Fibroblast of gingiva (primary cell): ENCODE results near the gene BCOR.

Experiments
- DNase-seq: peaks from one replicate; pipeline ENCODE4 v3.0.0-alpha.2; 2011; ENCODE audit warnings: low read depth

Gene BCOR

DNA sequence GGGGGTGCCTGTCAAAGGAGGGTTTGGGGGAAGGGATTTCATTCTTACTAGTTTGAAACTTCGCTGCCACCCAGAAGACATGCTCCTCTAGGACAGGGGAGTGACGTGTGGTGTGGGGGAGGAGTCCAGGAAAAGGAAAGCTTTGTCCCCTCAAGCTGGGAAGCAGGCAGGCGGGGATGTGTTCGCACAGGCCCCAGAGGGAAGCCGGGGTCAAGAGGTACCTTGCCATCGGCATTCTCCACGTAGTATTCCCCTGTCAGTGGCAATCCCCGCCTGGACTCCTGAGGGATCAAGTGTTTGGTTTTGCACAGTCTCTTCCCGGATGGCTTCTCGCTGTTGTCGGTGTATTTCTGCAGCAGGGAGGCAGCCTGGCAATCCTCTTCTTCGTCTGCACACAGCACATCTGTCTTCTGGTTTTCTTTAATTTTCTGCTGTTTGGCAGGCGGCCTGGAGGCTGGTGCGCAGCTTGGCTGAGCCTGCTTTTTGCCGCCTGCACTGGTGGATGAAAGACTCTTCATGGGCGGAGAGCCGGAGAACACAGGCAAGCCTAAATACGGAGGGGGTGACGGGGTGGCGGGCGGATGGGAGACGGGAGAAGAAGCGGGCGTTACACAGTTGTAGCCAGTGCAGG, 35.1 kb downstream of the BCOR start:
- no peak for DNase-seq

DNA sequence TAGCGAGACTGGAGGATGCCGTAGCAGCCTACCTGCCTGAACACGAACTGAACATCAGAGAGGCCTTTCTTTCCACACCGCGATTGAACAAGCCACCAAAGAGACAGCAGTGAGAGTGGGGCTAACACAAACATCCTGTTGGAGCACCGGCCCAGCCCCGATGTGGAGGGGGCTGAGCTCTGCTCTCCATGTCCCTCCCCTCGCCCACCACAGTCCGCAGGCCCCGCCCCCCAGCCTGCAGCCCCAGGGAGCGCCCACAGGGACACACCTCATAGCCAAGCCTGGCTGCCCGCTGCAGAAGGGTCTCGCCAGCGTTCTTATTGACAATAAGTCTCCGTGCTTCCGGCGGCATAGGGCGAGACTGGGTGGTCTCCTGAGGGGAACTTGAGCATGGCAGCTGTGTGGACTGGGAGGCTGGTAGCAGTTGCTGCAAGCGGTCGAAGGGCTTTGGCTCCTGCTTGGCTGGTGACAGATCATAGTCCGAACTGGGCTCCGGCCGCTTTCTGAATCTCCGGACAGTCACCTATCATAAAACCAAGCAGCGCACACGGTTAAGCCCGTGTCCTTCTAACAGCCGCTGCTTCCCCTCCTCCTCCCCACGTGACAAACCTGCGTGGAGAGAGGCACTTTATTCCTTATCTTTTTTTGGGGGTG, 35.8 kb downstream of the BCOR start:
- DNase-seq: no peak

DNA sequence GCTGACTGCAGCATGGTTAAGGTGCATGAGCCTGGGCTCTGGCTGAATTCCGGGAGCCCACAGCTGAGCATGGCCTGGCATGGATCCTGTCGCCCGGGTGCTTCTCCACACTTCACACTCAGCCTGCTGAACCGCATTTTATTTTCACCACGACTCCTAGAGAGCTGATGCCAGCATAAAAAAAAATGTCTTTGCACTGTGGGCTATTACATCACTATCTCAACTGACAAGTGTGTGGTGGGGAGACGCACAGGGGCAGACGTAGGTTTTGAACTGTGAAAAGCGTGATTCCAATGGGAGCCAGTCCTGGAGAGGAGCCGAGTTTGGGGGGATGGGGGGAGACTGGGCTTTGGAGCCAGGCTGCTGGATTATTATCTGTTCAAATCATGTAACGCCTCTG, 36.8 kb downstream of the BCOR start:
- DNase-seq: no peak

DNA sequence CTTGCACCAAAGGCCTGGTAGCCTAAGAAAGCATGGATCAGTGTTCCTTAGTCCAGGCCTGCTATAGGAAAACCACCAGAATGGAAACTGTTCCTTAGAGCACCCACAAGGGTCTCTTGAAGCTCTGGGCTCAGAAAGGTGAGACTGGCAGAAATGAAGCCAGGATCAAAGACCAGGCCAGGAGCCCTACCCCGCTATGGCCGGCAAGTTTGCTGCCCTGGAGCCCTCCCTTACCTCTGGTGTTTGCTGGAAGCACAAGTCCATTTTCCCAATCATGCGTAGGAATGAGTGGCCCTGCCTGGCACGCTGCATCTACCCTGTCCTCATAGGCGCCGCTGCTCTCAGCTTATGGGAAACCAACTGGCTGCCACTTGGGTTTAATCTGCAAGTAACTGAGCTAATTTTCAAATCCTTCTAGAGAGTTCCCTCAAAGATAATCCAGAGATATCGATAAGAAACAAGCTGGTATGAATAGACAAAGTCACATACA, 37.4 kb downstream of the BCOR start:
- no peak for DNase-seq

DNA sequence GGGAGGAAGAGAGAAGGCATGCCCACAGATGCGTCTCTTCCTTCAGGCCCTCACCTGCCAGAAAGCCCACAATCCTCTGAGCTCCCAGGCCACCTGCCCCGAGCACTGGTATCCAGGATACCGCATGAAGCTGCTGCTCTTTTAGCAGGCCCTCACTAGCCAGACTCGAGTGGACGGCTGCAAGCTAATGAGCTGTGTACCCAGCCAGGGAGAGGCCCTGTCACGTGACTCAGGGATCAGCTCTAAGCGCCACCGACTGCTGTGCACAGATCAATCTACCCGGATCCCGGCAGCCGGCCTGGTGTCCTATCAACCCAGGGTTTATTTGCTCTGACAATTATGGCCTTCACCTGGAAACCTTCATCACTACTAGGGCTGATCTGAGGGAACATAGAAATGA, 39.0 kb downstream of the BCOR start:
- DNase-seq: no peak

DNA sequence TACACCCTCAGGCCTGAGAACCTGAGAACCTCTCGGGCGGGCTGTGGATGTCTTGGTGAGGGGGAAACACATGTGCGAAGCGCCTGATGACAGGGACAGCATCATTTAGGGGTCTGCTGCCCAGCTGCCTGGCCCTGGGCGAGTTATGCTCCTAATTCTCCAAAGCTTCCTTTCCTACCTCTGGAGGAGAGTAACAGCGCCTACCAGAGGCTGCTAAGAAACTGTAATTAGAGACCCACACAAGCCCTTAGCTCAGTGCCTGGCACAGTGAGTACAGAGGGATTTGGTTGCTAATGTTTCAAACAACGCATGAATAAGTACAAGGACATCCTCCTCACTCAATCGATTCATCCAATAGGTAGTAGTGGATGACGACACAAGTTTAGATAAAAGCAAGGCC, 40.4 kb downstream of the BCOR start:
- DNase-seq: no peak

DNA sequence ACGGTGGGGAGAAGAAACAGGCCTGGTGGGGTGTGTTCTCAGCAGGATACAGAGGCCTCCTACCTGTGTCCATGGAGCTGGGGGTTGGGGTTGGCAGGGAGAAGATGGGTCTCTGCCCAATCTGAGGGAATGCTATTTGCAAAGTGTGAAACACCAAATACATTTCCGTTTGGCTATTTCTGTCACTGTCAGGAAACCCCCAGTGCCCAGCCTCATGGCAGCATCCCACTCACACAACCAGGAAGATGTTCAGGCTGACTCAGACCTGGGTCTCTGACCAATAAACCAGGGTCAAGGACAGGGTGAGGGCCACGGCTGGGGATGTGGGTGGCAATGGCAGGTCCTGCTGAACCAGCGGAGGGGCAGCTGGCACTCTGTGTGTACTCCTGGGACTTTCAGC, 41.3 kb downstream of the BCOR start:
- DNase-seq: no peak

DNA sequence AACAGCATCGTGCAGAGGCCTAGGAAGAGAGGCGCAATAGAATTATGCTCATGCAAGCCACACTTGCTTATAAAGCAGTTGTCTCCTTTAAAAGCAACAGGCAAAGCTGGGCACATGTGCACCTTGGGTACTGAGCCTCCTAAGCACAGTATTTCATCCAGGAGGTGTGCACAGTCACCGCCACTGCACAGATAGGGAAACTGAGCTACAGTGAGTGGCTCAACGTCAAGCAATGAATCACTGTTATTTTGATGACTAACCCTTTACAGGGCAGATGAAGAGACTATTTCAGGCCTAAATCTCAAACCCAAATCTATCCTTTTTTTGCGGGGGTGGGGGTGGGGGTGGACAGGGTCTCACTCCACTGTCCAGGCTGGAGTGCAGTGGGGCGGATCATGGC, 42.3 kb downstream of the BCOR start:
- no peak for DNase-seq

DNA sequence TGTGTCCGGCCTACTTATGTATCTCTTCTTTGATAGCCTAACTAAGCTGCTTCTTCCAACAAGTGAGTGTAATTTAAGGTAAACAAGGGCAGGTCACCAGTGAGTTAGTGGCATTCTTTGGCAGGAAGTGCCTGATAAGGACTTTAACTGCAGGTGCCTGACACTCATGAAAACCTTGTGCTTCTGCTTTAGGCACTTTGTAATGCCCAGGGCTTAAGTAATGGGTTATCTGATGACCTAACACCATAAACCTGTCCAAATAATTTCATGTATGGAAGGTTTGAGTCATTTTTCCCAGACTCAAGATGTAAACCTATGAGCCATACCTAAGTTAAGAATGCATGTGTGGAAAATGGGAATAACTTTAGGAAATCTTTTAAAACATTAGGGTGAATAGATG, 43.0 kb downstream of the BCOR start:
- DNase-seq: no peak

DNA sequence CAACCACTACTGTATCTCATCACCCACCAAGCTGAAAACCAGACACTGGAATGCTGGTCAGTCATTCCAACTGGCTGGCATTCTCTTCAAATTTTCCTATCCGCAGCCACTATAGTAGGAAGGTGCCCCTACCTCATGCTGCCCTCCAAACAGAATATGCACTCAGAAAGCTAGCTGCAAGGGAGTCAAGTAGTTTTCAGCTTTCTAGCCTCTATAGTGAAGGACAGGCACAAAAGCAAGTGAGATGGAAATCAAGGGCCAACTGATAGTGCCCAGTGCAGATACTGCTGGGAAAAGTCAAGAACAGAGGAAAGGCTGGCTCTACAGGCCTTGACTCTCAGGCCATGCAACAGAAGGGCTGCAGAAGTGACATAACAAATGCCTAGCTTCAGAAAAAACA, 47.2 kb downstream of the BCOR start:
- no peak for DNase-seq

DNA sequence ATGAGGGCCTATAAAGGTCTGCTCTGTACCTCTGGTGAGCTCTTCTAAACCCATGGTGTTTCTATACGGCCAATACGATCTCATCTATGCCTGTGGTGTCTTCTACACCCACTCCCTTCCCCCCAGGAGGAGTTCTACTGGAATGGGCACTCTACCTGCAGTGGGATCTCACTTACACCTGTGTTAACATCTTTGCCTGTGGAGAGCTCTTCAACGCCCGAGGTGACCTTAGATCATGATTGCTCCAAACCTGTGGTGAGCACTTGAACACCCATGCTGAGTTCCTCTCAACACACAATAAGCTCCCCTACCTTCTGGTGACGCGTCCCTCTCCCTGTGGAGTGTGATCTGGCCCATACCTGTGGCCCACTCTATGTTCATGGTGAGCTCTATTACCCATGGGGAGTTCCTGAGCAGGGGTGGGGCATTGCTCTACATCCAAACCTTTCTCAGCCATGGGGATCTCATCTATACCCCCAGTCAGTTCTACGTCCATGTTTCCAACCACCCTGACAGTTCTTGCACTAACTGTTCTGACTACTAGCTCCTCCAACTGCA, 48.6 kb downstream of the BCOR start:
- DNase-seq: no peak

DNA sequence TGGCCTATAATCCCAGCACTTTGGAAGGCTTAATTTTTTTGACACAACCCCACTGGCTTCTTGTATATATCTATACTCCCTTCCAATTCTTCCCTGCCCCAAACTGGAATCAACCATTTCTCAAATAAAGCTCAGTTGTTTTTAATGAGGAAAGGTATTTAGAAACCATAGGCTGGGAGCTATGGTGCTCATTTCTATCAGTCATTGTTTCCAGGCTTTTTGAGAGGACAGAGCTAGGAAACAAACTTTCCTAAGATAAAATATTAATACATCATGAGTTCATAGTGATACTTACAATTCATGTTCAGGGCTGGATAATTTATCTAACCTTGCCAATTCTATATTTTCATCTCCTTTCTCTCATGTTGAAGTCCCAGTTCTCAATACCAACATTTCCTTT, 50.3 kb downstream of the BCOR start:
- DNase-seq: no peak

DNA sequence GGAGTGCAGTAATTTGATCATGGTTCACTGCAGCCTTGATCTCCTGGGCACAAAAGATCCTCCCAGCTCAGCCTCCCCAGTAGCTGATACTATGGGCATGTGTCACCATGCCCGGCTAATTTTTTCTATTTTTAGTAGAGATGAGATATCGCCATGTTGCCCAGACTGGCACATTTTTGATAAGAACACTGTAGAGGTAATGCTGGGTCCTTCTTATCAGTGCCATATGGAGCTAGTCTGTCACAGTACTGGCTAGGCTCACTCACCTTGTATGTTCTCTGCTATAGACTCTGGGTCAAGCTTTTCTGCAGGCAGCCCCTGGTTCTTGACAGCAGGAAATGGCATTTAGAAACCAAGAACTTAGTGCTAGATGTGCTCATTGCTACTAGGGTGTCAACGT, 53.9 kb downstream of the BCOR start:
- no peak for DNase-seq

DNA sequence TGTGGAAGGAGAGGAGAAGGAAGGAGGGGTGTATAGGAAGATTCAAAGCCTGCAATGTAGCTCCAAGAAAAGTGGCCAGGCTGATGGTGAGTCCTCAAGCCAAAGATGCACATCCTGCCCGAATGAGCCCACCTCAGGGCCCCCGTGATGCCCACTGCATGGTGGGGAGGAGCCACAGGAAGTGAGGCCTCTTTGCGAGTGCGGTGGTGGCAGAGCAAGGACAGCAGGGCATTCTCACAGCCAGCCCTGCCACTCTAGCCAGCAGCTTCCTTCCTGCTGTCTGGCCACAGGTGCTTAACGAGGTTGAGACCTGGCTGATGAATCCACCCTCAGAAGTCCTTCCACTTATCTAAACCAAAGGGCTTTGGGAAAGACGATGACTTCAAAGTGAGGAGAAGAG, 55.8 kb downstream of the BCOR start:
- no peak for DNase-seq

DNA sequence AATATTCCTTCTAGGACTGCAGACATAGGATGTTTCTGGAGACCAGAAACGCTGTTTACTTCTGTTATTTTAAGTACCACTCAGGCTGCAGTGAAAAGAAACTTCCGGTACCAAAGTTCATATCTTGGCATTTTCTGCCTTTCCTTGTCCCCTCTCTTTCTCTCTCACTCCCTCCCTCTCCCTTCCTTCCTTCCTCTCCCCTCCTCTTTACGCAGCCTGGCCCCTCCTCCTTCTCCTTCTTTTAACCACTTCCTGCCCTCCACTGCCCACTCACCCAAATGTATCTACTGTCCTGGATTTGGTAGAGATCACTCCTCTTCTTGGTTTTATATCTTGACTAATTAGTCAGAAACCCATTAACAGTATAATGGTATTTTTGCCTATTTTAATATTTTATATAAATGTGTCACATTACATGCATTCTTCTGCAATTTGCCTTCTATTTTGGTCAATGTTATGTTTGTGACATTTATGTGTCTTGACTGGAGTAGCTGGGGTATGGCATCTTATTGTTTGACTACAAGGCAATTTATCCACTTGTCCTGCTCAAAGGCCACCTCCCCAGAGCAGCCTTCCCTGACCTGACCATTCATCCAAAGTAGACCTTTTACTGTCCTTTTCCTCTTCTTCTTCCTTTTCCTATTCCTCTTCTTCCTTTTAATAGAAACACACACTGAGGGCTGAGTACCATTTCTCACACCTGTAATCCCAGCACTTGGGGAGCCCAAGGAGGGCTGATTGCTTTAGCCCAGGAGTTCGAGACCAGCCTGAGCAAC, 56.9 kb downstream of the BCOR start:
- DNase-seq: no peak

DNA sequence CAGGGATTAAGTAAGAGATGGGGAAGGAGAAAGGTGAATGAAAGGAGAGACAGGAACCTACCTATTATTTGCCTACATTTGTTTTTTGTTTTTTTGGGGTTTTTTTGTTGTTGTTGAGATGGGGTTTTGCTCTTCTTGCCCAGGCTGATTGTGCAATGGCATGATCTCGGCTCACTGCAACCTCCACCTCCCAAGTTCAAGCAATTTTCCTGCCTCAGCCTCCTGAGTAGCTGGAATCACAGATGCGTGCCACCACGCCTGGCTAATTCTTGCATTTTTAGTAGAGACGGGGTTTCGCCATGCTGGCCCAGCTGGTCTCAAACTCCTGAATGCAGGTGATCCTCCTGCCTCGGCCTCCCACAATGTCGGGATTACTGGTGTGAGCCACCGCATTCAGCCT, 57.9 kb downstream of the BCOR start:
- no peak for DNase-seq

DNA sequence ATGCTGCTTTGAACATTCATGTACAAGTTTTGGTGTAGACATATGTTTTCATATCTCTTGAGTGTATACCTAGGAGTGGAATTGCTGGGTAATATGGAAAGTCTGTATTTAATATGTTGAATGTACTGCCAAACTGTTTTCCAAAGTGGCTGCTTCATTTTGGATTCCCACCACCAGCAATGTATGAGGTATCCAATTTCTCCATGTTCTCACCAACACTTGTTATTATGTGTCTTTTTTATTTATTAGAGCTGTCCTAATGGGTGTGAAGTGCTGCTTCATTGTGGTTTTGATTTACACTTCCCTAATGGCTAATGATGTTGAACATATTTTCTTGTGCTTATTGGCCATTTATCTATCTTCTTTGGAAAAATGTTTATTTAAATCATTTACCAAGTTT, 60.4 kb downstream of the BCOR start:
- no peak for DNase-seq

DNA sequence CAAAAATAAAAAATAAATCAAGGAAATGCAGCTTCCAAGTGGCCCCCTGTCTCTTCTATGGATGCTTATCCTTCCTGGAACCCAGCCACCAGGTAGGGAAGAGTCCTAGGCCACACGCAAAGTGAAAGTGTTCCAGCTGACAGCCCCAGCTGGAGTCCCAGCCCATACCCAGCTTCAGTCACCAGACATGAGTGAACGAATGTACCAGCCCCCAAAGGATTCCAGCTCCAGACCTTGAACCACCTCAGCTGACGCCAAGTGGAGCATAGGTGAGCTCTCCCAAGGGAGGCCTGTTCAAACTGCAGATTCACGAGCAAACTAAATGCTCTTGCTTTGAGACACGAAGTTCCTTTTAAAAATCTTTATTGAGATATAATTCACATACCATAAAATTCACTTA, 62.0 kb downstream of the BCOR start:
- no peak for DNase-seq

DNA sequence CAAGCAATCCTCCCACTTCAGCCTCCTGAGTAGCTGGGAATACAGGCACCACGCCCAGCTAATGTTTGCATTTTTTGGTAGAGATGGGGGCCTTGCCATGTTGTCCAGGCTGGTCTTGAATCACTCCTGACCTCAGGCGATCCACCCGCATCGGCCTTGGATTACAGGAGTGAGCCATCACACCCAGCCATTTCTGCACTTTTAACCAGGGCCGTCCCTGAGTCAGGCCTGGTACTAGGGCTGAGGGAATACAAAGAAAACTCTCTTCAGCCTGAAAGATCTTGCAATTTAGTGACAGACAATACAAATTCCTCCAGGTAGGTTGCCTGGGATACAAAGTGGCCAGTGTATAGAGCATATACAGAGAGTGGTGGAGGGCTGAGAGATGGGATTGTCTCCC, 65.8 kb downstream of the BCOR start:
- no peak for DNase-seq

DNA sequence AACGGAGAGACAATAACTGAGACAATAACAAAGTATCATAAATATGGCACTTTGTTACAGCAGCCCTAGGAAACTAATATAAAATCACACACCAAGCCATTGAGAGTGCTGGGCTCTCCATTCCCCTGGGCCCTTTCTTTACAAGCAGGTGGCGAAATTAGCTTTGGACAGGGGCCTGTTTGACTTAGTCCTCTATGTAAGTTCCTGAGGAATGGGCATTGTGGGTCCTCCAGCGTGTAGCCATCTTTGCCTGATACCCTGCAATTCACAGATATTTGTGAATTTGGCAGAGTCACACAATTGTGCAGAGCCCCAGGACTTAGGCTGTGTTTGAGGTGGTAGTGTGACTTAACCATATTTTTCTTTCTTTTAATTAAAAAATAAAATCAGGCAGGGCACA, 67.6 kb downstream of the BCOR start:
- no peak for DNase-seq

DNA sequence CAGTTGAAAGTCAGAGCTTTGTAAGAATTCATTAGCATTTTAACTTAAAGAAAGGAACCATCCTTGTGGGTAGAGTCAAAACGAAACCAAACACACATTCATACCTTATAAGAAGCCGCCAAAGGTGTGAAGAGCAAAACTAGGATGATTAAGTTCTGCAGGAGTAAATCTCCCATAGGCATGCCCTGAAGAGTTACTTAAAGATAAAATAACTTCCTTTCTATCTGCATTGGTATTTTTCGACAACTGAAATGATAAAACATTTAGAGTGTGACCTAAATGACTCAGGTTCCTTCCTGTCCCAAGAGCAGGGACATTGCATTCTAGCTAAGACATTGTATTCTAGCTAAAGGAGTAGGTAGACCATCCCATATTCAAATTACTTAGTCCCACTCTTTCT, 75.3 kb downstream of the BCOR start:
- no peak for DNase-seq

DNA sequence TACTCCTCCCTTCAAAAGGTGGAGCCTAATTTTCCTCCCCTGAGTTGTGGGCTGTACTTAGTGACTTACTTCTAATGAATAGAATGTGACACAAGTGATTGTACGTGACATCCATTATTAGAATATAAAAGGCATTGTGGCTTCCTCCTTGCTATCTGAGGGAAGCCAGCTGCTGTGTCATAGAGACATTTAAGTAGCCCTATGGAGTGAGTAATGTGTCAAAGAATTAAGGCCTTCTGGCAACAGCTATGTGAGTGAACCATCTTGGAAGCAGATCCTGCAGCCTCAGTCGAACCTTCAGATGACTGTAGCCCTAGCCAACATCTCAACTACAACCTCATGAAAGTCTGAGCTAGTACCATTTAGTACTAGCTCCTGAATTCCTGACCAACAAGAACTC, 76.1 kb downstream of the BCOR start:
- no peak for DNase-seq

DNA sequence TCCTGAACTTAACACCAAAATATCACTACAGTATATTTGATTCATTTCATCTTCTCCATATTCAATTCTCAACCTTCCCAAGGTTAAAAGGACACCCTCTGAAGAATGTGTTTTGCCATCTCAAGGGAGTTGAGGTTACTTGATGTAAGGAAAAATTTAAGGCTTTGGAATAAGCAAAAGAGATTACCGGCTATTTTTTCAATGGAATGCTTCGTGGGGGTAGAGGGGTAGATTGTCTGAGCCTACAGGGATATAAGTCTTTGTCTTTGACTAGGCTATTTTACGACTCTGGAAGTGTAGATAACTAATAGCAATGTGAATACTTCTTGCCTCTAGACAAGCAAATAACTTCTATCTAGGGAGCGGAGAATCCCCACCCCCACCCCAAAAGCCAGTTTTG, 78.2 kb downstream of the BCOR start:
- no peak for DNase-seq
